Activated gamma-delta T cell treated with Interleukin-2 at 50 U/mL for 16 hours (primary cell): ENCODE data around the gene KCNA5.

ENCODE experiments used
- DNase-seq: peaks from one replicate; pipeline ENCODE4 v3.0.0-alpha.2; 2020

KCNA5 gene

DNA sequence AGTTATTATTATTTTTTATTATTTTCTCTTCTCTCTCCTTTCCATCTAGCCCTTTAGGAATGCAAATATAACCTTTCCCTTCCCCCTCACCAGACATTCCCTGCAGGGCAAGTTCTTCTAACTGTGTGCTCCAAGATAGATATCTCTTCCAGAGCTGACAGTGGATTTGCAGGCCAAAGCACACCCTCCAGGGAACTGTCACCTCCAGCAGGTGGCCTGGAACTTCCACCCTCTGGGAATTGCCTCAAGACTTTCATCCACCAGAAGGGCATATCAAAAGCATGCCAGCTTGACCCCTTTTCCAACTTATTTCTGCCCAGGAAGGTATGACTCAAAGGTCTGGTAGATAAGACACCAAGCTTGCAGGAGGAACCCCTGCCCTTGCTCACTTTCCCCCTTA is 13.6 kb upstream of the KCNA5 start:
- DNase-seq: no peak

DNA sequence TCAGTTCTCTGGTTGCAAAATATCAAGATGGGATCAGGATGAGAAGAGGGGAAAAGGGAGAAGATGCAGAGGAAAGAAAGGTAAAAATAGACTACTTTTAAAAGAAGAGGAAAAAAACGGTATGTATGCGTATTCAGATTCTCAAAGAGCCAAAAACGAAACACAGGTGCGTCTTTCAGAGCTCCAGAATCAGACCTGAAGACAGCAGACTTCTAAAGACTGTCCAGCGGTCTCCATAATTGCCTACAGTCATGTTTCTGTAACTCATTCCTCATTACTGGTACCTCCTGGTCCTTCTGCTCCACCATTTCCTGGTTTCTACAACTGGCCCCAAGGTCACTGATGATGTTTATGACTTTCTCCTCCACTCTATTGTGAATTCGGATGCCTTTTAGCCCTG is 12.4 kb upstream of the KCNA5 start:
- DNase-seq: no peak

DNA sequence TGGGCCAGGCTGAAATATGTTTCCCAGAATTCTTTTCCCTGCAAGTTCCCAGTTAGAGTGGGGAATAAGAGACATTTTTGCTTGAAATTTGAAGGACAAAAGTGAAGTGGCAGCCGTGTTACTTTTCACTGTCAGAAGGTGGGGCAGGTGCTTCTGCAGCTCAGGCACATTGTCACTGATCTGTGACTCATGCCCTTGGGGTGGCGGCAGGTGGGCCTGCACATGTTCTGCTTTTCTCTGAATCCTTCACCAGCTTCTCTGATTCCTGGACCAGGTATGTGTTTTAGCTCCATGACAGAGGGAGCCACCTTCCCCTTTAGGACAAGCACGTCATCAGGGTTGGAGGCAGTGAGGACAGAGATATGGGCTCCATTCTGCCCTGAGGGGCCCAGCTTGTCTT is 11.7 kb upstream of the KCNA5 start:
- DNase-seq: no peak

GRCh38 chr12:5032821-5033220 is 10.9 kb upstream of the KCNA5 start:
- no peak for DNase-seq

DNA sequence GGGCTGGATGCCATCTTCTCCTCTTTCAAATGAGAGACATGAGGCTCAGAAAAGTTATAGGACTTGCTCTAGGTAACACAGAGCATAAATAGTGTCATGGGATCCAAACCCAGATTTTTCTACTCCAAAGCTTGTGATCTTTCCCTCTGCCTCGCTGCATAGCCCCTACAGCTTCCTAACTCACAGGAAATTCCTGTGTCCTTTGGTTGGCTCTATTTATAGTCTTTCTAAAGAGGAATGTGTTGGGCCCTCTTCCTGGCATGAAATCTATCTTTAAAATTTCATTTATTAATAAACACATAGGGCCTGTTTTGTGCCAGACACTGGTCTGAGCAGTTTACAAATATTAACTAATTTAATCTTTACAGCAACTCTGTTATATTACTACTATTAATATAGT is 9.8 kb upstream of the KCNA5 start:
- DNase-seq: no peak

GRCh38 chr12:5034603-5035002 is 9.1 kb upstream of the KCNA5 start:
- no peak for DNase-seq

- no peak for DNase-seq
These were observed 8.1 kb upstream of the KCNA5 start for GRCh38 chr12:5035618-5036017.

GRCh38 chr12:5036031-5036430 is 7.6 kb upstream of the KCNA5 start:
- DNase-seq: no peak

DNA sequence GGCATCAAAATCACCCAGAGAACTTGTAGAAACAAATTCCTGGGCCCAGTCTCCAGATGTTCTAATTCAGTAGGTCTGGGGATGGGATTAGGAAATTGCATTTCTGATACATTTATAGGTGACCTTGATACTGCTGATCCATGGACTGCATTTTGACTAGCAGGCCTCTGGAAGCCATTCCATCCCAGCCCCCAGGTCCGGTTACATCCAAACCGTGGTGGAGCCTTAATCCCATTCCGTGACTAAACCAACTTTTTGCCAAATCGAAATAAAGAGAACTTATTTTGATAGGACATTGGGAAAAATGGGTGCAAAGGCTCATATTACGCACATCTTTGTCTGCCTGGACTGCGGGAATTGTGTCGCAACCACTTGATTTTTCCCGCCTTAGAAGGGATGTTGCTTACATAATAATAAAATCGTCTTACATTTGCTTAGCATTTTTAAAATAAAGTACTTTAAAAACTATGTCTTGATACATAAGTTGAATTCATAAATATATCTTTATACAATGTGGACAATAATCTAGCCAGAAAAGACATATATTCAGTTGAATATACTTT is 5.8 kb upstream of the KCNA5 start:
- DNase-seq: no peak

DNA sequence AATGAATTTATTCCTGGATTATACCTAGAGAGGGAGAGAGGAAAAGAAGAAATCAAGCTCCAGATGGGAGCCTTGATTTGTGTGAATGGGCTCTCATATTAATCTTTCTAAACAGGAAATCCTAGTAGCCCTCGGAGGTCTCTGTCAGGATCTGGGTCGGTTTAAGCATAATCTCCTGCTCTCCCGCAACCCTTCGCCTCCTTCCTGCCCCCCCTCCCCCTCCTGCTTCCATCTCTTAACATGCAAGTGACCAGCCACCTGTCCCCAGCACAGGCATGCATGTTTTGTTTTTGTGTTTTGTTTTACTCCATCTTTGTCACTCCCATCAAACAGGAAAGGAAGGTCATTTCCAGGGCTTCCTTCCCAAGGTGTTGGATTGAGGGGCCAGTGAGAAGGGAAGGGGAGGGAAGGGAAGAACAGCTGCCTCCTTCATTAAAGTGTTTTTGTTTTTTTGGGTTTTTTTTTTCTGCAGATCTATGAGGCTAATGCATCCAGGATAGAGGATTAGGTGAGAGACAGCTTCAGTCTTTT is 4.8 kb upstream of the KCNA5 start:
- no peak for DNase-seq

- no peak for DNase-seq
These were observed 3.9 kb upstream of the KCNA5 start for GRCh38 chr12:5039815-5040214.

DNA sequence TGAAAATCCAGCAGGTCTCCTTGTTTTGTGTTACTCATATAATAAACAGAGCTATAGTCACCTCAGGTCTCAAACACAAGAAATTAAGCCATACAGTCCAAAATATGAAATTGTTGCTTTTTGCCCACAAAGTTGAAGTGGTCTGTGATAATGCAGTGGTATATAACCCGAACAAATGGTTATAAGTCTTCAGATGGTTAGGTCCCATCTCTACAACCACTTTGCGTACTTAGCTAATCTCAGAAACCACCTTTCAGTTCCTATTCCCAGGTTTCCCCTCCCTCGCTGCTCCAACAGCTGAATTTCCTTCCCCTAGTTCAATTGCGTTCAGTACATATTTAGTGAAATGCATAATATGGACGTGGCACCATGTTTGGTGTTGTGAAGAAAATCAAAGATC is 3.3 kb upstream of the KCNA5 start:
- DNase-seq: no peak

DNA sequence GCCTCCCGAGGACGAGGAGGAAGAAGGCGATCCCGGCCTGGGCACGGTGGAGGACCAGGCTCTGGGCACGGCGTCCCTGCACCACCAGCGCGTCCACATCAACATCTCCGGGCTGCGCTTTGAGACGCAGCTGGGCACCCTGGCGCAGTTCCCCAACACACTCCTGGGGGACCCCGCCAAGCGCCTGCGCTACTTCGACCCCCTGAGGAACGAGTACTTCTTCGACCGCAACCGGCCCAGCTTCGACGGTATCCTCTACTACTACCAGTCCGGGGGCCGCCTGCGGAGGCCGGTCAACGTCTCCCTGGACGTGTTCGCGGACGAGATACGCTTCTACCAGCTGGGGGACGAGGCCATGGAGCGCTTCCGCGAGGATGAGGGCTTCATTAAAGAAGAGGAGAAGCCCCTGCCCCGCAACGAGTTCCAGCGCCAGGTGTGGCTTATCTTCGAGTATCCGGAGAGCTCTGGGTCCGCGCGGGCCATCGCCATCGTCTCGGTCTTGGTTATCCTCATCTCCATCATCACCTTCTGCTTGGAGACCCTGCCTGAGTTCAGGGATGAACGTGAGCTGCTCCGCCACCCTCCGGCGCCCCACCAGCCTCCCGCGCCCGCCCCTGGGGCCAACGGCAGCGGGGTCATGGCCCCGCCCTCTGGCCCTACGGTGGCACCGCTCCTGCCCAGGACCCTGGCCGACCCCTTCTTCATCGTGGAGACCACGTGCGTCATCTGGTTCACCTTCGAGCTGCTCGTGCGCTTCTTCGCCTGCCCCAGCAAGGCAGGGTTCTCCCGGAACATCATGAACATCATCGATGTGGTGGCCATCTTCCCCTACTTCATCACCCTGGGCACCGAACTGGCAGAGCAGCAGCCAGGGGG is 979 bp downstream of the KCNA5 start:
- DNase-seq: no peak

- no peak for DNase-seq
These were observed 3.4 kb downstream of the KCNA5 start for GRCh38 chr12:5047094-5047493.

DNA sequence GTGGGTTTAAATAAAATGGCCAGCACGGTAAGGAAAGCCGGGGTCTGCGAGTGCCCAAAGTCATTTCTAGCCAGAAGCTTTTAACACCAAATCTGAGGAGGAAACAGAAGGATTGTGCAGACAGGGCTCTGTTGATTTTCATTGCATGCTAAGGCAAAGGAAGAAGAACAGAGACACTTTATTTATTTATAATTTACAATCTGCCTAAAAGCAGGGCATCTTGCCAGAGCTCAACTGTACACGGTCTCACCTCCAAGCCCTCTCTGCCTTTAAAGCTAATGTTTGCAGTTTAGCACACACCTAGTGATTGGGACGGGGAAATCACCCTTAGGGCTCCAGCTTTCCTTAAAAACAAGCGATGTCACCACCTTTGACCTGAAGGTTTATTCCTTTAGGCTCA is 4.0 kb downstream of the KCNA5 start:
- DNase-seq: no peak

- DNase-seq: no peak
These were observed 6.9 kb downstream of the KCNA5 start for GRCh38 chr12:5050542-5050941.

DNA sequence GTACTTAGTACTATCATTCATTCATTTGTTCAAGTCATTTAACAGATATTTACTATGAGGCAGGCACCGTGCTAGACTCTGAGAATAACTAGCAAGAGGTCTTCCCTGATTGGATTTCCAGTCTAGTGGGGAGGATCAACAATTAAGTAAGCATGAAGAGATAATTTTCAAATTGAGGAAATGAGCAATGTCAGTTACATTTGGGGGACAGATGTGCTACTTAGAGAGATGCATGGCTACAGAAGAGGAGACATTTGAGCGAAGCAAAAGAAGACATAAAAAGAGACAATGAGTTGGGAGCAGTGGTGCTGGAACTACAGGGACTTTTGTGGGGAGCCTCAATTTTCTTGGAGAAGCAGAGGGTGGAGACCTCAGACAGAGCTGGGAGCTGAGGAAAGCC is 7.7 kb downstream of the KCNA5 start:
- no peak for DNase-seq

DNA sequence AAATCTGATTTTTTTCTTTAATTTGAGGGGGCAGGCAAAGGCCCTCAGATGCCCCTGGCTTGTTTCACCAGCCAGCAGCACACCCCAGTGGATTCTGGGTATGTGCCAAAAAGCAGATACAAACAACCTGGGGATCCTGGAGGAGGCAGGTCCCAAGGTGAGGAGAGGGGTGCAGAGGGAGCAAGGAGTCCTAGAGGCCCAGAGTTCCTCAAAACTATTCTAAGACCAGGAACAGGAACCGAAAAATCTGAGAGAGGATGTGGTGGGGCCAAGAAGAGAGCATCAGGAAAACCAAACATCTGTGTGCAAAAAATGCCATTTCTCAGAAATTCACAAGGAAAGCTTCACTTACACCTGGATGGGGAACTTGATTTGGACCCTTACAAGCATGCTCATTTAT is 8.2 kb downstream of the KCNA5 start:
- DNase-seq: no peak

DNA sequence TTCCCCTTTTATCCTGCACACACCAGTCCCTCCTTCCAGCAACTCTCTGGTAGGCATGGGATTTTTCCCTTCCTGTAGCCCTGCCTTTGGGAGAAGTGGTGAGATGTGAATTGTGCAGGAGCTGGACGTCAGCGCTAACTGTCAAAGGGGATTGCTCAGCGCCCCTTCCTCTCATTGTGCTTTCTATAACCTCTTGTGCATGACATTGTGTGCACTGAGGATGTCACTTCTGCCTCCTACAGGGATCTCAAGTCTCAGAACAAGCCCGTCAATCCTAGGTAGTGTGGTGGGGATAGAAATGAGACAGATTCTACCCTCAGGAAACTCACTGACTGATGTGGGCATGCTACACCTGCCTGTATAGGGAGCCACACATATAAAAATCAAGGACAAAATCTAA is 8.7 kb downstream of the KCNA5 start:
- no peak for DNase-seq

DNA sequence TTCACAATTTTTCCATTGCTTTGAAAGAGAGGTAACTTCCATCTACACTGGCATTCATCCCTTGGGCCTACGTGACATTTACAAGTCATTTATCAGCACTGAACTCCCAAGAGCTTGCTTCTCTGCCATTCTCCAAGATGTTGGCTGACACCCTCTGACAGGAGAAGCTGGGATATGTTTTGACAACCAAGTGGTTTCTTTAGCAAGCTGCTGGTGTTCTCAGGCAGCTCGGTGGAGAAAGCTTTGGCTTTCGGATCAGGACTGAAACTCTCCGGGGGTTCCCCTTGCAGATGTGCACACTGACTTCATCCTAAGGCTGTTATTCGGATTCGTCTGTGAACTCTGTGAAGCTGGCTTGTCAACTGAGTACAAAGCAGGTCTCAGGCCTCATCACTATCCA is 15.7 kb downstream of the KCNA5 start:
- DNase-seq: no peak

DNA sequence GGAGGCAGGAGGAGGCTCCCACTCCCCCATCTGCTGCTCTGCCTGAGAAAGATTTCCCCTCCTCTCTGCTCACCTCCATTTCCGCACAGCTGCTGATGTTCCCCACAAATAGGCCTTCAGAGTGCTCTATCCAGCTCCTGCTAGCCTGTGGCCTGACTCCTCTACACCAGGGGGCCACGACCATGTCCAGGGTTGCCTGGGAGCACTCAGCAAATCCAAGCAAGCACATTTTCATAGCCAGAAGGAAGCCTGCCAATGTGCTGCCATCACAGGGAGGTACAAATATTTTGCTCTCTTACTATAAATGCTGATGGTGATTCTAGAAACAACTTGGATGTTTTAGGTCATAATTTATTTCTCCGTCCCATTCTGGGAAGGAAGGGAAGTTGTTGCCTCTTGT is 17.3 kb downstream of the KCNA5 start:
- DNase-seq: no peak

DNA sequence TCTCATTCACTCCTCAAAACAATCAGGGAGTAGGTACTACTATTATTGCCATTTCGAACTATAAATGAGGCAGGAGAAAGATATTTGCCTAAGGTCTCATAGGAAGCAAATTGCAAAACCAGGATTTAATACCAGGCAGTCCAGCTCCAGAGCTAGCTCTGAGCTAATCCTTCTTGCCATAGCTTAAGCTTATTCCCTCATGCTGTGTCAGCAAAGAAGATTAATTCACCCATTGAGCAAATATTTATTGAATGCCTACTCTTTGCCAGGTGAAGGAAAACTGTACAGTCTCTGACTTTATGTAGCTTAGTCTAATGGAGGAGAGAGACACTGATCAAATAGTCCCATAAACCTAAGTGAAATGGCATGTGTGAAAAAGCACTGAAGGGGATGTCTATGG is 19.5 kb downstream of the KCNA5 start:
- no peak for DNase-seq

- DNase-seq: no peak
These were observed 21.3 kb downstream of the KCNA5 start for GRCh38 chr12:5064913-5065490.

GRCh38 chr12:5066251-5066650 is 22.6 kb downstream of the KCNA5 start:
- no peak for DNase-seq
